GM12874 (cell line): Measurements from ENCODE around the gene HOXB3.

Experiments used
- CTCF ChIP-seq: IDR thresholded peaks from 2 replicates; pipeline ENCODE4 v1.5.1; 2011; ENCODE audit warnings: low read depth, mild to moderate bottlenecking, control low read depth, low read length, moderate library complexity; ENCODE audit not compliant: insufficient read depth

HOXB3 gene

GRCh38 chr17:48612456-48612853 is 22.4 kb upstream of the HOXB3 start:
- TF ChIP-seq CTCF, result no peak

GRCh38 chr17:48611681-48612455 is 21.8 kb upstream of the HOXB3 start:
- no peak for TF ChIP-seq CTCF

GRCh38 chr17:48611213-48611612 is 21.2 kb upstream of the HOXB3 start:
- no peak for TF ChIP-seq CTCF

- TF ChIP-seq CTCF, result no peak
Measured at GRCh38 chr17:48610282-48611211, 20.5 kb upstream of the HOXB3 start, which contains the start of gene HOXB7. Gene HOXB7, minus strand, starts transcription at chr17:48611017. Its CDS starts 99 bp downstream, at chr17:48610918.

GRCh38 chr17:48609759-48610281 is 19.8 kb upstream of the HOXB3 start:
- no peak for TF ChIP-seq CTCF

GRCh38 chr17:48609033-48609432 is 19.0 kb upstream of the HOXB3 start:
- no peak for TF ChIP-seq CTCF

- no peak for TF ChIP-seq CTCF
Measured at GRCh38 chr17:48608494-48608834, 18.4 kb upstream of the HOXB3 start.
